GM19239 (cell line): ENCODE measurements around the gene DHRS2.
A peak's percentile ranks its signal among the peaks of the same experiment; 100 is the strongest.
"Not testable (repeated sequence)": the region's sequence is repeated elsewhere in the genome, so short reads cannot be mapped to it uniquely, and the experiment has no call there.

Experiments
- DNase-seq: peaks from one replicate; pipeline ENCODE4 v3.0.0; 2011; ENCODE audit warnings: low spot score; ENCODE audit not compliant: insufficient read length
- FAIRE-seq: peaks from 2 replicates; lab custom pipeline; 2011; peaks lifted over from hg19 to GRCh38; lab: Jason Lieb, UNC

The DHRS2 gene, protein sequence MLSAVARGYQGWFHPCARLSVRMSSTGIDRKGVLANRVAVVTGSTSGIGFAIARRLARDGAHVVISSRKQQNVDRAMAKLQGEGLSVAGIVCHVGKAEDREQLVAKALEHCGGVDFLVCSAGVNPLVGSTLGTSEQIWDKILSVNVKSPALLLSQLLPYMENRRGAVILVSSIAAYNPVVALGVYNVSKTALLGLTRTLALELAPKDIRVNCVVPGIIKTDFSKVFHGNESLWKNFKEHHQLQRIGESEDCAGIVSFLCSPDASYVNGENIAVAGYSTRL

DNA sequence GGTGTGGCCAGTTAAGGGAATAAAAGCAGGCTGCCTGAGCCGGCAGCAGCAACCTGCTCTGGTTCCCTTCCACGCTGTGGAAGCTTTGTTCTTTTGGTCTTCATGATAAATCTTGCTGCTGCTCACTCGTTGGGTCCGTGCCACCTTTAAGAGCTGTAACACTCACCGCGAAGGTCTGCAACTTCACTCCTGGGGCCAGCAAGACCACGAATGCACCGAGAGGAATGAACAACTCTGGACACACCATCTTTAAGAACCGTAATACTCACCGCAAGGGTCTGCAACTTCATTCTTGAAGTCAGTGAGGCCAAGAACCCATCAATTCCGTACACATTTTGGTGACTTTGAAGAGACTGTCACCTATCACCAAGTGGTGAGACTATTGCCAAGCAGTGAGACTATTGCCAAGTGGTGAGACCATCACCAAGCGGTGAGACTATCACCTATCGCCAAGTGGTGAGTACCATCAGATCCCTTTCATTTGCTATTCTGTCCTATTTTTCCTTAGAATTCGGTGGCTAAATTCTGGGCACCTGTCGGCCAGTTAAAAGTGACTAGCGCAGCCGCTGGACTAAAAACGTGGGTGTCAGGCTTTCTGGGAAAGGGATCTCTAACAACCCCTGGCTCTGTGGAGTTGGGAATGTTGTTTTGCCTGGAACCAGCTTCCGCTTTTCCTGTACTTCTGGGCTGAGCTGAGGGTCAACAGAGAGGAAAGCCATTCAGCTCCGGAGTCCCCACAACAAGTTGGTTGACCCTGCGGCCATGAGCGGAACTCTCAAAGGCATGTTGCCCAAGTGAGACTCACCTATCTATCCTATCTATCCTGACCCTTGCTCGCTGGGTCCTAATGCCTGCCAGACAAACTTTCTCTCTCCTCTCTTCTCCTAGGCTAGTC is at the start of gene DHRS2:
TSS of gene DHRS2 (plus strand) at position 48 of the 895 bp plus-strand sequence. CDS start 2,501 bp downstream, outside the sequence.
- FAIRE-seq, result no peak

GRCh38 chr14:23588884-23589598 is 47.1 kb upstream of the DHRS2 start:
- peak; percentile 95 for DNase-seq
- peak; percentile 91 for FAIRE-seq

More for the DNA sequence above, at the start of gene DHRS2:
- no peak for DNase-seq

DNA sequence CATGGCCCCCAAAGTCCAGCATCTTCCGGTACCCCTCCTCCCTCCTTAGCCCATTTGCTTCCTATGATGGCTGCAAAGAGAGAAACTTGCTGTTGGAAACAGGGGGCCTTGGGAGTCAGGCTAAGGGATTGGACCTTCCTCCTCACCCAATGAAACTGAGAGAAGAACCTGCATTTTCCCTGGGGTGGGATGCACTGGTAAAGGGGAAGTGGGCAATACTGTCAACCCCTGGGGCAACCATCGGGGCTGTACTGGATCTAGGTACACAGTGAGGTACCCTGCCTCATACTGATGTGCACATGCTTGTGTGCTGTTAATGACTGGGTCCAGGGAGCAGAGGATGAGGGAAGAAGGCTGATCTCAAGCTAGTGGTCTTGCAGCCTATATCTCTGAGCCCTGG is 46.6 kb upstream of the DHRS2 start:
- DNase-seq (no peak), FAIRE-seq (no peak)

DNA sequence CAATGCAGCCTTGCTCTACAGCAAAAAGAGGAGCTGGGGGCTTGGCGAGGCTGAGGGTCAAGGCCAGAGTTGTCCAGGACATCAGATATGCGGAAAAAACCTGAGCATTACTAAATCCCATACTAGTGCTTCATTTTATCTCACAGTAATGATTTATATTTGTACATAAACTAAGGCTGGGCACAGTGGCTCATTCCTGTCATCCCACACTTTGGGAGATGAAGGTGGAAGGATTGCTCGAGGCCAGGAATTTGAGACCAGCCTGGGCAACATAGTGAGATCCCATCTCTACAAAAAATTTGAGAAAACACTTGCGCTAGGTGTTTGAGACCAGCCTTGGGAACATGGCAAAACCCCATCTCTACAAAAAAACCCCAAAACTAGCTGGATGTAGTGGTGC is 46.0 kb upstream of the DHRS2 start:
- DNase-seq (no peak), FAIRE-seq (no peak)

GRCh38 chr14:23594191-23594590 is 42.0 kb upstream of the DHRS2 start:
- DNase-seq, FAIRE-seq: not testable (repeated sequence)

DNA sequence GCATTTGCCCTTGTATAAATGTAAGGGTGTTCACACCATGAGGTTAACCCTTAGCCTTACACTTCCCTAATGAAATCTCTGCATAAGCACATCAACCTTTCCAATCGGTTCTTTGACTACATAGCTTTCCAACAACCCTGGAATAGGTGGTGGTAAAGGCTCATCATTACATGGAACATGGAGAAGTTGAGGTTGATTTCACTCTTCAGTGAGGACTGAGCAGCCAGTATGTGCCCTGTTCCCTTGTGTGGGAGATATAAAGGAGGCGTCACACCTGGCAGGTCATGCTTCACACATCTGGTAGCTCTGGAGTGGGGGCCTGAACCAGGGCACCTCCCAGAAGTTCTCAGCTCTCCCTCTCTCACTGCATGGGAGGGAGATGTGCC is 35.8 kb upstream of the DHRS2 start:
- DNase-seq (no peak), FAIRE-seq (no peak)

GRCh38 chr14:23600806-23601205 is 35.4 kb upstream of the DHRS2 start:
- no peak for FAIRE-seq
- no peak for DNase-seq

- FAIRE-seq, result no peak
Observed at GRCh38 chr14:23601424-23601823, 34.7 kb upstream of the DHRS2 start.

GRCh38 chr14:23601845-23602180 is 34.4 kb upstream of the DHRS2 start:
- DNase-seq, result no peak
- peak; percentile 11 for FAIRE-seq

More at GRCh38 chr14:23601424-23601823, 34.7 kb upstream of the DHRS2 start:
- no peak for DNase-seq

- DNase-seq, result no peak
- no peak for FAIRE-seq
Observed at GRCh38 chr14:23602181-23603095, 33.7 kb upstream of the DHRS2 start.

DNA sequence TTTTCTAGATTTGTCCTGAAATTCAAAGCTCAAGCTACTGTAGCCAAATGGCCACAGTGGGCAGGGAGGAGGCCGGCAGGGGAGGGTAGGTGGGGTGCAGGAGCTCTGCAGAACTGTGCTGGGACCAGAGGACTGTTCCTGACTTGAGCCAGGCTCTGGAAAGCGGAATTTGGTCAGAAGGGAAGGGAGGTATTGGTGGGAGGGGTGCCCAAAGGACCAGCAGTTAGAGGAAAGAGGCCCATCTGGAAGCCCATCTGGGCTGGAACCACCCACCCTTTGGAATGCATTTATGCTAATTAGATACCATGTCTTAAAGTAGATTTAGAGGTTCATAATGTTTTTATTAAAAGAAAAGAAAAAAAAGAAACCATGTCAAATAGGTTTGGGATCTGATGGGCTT is 33.1 kb upstream of the DHRS2 start:
- no peak for FAIRE-seq

DNA sequence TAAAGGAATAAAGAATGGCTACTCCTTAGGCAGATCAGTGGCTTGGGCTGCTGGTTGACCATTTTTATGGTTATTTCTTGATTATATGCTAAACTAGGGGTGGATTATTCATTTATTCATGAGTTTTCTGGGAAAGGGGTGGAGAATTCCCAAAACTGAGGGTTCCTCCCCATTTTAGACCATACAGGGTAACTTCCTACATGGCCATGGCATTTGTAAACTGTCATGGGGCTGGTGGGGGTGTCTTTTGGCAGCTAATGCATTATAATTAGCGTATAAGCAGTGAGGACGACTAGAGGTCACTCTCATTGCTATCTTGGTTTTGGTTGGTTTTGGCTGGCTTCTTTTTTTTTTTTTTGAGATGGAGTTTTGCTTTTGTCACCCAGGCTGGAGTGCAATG is 32.0 kb upstream of the DHRS2 start:
- FAIRE-seq (no peak), DNase-seq (no peak)

More for the DNA sequence above, 33.1 kb upstream of the DHRS2 start:
- DNase-seq, result no peak

DNA sequence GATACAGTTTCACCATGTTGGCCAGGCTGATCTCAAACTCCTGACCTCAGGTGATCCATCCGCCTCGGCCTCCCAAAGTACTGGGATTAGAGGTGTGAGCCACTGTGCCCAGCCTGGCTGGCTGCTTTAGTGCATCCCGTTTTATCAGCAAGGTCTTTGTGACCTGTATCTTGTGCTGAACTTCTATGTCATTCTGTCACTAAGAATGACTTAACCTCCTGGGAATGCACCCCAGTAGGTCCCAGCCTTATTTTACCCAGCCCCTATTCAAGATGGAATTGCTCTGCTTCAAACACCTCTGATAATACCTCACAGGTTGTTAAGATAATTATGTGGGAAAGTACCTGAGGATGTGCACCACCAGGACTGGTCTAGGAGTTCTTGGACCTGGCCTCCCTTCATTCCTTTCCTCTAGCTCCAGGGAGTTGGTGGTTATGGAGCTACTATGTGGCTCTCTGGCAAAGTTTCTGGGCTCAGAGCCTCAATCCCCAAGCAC is 31.4 kb upstream of the DHRS2 start:
- no peak for FAIRE-seq

DNA sequence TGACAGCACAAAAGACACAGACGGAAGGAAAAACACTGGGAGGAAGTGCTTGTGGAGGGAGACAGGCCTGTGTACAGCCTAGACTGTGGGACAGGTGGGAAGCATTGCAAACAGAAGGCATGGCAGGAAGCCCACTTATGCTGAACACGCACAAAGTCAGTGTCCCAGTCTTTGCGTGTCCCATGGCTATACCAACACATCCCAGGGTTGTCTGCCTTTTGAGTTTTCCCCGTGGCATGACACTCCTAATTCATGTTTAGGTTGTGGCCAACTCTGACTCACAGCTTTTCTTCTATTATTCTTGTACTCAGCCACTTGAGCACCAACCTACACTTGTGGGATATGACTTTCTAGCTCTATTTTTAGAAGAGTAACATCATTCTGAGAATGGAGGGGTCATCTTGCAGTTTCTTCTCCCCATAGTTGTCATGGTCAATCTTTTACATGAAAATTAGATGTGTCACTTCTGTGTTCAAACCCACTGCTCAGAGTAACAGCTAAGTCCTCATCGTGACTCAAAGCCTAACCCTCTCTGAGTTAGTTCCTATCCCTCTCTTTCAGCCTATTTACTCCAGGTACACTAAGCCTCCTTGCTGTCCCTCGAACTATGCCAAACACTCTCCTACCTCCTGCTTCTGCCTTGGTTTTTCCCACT is 30.1 kb upstream of the DHRS2 start:
- peak; percentile 41 for DNase-seq
- peak; percentile 86 for FAIRE-seq

More for the DNA sequence above, 31.4 kb upstream of the DHRS2 start:
- no peak for DNase-seq

- DNase-seq, result no peak
- FAIRE-seq, result no peak
Observed at GRCh38 chr14:23608454-23608853, 27.7 kb upstream of the DHRS2 start.

- FAIRE-seq (no peak), DNase-seq (no peak)
Observed at GRCh38 chr14:23609001-23609400, 27.2 kb upstream of the DHRS2 start.

- not testable (repeated sequence) for DNase-seq, FAIRE-seq
Observed at GRCh38 chr14:23609411-23610089, 26.6 kb upstream of the DHRS2 start.

DNA sequence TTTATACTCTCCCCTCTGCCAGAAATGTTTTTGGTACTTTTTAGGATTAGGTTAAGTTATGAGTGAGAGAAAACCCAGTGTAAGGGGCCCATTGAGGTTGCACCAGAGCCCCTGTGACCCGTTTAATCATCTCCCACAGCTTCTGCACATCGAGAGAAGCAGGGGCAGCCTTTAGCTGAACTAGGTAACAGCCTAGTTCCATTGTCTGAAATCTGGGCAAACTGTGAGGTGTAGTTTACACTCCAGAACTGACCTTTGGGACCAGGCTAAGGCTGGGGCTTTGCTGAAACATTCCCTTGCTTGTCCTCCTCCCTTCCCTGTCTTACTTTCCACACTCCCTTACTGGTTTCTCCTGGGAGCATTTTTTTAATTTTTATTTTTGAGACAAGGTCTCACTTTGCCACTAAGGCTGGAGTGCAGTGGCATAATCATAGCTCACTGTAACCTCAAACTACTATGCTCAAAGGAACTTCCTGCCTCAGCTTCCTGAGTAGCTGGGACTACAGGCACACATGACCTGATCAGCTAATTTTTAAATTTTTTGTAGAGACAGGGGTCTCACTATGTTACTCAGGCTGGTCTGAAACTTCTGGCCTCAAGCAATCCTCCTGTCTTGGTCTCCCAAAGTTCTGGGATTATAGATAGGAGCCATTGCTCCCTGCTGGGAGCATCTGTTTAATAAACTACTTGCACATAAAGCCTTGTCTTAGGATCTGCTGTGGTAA is 25.9 kb upstream of the DHRS2 start:
- no peak for FAIRE-seq
- DNase-seq, result no peak
